GM18907 (cell line): ENCODE measurements around the gene NTPCR.
A peak's percentile ranks its signal among the peaks of the same experiment; 100 is the strongest.
"Not testable (repeated sequence)": the region's sequence is repeated elsewhere in the genome, so short reads cannot be mapped to it uniquely, and the experiment has no call there.

Source experiments
- ATAC-seq: cut with Tn5 transposase; IDR thresholded peaks from one replicate; pipeline ENCODE4 v1.9.1; 2021; ENCODE audit warnings: mild to moderate bottlenecking, moderate library complexity; ENCODE audit not compliant: unreplicated experiment

The NTPCR gene

GRCh38 chr1:232950197-232951176 is at the start of gene NTPCR:
Gene NTPCR, plus strand, starts transcription at chr1:232950611. Its CDS starts 100 bp downstream, at chr1:232950711.
- peak; percentile 84 for ATAC-seq

DNA sequence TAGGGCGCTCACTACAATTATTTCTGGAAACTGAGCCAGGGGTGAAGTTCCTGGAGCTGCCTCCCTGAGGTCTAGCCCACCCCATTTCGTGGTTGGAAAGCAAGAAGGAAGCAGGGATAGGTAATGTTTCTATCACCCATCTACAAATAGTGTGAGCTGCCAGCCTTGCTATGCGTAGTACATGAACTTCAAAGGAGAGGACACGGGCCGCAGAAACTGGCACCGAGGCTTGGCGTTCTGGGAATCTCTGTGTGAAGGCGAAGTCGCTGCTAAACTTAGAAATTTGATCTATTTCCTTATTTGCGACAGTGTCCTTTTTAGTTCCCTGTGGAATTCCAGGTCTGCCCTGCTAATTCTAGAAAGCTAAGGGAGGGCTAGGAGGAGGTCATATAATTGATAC is 49.6 kb upstream of the NTPCR start:
- ATAC-seq: no peak

DNA sequence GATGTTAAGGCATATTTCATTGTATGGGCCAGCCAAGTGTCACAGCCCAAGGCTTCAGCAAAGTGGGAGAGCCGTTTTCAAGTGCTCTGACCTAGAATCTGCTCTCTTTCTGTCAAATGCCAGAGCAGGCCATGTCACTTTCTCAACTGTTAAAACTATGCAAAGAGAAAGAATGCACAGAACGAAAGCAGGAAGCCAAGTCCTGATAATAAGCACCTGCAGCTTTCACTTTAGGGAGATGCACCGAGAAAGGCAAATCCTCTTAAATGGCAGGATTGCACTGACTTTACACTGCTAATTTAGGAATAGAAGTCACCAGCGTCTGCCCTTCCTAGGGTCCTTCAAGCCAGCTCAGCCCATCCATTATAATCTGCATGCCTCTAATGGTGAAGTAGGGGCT is 49.2 kb upstream of the NTPCR start:
- ATAC-seq: no peak

DNA sequence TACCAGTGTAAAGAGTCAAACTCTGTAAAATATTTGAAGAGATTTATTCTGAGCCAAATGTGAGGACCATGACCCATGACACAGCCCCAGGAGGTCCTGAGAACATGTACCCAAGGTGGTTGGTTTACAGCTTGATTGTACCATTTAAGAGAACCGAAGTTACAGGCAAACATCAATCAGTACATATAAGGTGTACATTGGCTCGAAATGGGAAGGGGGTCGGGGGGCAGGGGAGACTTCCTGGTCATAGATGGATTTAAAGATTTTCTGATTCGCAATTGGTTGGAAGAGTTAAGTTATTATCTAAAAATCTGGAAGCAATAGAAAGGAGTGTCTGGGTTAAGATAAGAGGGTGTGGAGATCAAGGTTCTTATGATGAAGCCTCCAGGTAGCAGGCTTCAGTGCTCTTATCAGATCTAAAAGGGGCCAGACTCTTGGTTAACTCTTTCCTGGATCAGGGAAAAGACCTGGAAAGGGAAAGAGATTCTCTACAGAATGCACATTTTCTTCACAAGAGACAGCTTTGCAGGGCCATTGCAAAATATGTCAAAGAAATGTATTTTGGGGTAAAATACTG is 47.5 kb upstream of the NTPCR start:
- no peak for ATAC-seq

DNA sequence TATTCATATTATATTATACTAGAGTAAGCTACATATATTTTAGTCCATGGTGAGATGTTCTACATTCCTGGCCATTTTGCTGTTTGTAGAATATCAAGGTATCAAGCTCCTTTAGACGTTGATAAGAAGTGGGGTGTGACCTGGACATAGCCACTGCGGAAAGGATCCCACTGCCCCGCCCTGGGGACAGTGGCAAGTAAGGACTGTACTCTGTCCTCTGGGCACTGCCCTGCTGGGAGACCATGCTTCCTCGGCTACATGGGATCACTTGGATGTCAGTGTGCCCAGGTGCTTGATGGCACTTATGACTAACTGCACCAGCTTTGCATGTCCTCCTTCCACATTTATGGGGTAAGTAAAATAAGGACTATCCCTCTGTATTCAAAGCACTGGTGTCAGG is 46.3 kb upstream of the NTPCR start:
- ATAC-seq: no peak

DNA sequence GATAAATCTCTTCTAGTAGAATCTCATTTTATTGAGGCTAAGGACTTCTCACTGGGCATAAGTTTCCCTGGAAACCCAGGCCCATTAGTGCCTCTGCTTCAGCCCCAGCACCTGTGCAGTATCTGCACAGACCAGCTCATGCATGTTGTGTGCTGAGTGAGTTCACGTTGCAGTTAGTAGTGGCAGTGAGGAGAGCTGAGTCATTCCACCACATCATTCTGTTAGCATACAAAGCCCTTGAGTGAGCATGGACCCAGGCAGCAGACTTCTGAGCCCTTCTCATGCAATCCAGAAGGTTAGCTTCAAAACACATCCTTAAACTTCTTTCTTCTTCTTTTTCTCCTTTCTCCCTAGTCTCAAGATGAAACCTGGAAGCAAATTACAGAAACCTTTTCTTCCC is 45.8 kb upstream of the NTPCR start:
- ATAC-seq: no peak

DNA sequence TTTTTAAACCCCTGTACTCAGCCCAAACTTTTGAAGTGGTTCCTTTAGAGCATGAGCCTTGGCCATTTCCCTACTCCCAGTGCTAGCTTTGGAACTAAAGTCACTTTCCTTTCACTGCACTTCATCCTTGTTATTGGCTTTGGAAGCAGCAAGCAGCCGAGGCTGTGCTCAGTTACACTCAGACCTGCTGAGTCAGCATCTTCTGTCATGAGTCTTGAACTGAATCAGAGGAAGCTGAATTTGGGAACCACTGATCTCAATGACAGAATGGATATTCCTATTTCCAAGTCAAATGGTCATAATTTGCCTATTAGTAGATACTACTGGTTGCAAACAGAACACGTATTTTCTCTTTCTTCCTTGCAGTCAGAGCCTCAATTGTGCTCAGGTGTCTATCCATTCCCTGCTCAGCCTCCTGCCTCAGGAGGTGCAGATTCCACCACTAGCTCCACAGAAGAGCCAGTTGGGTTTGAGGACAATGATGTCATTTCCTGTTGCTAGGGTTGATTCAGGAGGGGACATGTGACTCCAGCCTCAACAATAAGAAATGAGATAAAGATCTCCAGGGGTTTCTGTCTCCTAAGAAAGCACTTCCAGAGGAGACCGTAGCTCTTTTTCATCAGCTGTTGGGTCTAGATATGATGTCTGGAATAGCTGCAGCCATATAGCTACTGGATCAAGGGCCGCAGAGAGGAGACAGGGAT is 44.9 kb upstream of the NTPCR start:
- no peak for ATAC-seq

DNA sequence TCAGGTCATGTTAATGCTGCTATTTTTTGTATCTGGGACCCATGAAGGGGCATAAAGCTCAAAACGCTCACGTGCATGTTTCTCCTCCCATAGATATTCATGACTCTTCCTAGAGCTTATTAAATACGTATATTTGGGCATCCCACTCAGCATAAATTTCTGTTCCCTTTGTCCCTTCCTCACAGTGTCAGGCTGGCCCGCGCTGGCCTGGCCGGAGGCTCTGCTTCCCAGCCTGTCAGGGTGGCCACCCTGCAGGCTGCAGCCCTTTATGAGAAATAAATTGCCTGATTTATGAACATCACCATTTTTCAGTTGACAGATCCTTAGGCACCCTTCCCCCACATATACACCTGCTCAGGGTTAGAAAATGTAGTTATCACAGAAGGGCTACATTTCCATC is 44.0 kb upstream of the NTPCR start:
- ATAC-seq: no peak

DNA sequence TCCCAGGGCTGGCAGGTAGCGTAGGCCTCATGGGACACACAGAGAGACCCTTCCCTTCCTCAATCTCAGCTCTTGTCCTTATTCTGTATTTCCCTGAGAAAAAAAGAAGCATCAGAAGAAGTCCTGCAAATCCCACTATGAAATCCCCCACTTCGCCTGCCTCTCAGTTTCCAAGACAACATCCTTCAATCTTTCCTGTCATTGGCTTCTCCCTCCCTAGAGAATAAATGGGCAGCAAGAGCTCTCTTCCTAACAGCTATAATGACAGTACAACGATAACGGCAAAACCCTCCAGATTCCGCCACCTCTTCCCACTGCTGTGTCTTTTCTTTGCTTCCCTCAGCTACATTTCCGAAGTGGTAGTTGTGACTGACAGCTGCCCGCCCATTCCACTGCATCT is 41.6 kb upstream of the NTPCR start:
- no peak for ATAC-seq

DNA sequence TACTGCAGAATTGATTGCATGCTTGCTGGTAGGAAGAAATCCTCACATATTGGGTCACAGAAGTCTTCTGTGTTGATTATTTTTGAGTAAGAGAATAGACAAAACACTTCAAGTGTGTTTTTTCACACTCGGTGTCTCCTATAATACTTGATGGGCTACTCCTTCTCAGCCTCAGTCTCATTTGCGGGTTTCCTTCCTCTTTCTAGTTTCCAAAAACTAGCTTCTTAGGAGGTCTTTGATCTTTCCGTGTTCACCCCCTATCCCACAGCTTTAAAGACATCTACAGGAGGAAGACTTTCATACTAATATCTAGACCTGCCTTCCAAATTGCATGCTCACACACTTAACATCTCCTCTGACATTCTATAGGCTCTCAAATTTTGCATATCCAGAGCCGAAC is 40.7 kb upstream of the NTPCR start:
- no peak for ATAC-seq

- ATAC-seq: no peak
Measured at GRCh38 chr1:232911027-232911599, 39.3 kb upstream of the NTPCR start.

DNA sequence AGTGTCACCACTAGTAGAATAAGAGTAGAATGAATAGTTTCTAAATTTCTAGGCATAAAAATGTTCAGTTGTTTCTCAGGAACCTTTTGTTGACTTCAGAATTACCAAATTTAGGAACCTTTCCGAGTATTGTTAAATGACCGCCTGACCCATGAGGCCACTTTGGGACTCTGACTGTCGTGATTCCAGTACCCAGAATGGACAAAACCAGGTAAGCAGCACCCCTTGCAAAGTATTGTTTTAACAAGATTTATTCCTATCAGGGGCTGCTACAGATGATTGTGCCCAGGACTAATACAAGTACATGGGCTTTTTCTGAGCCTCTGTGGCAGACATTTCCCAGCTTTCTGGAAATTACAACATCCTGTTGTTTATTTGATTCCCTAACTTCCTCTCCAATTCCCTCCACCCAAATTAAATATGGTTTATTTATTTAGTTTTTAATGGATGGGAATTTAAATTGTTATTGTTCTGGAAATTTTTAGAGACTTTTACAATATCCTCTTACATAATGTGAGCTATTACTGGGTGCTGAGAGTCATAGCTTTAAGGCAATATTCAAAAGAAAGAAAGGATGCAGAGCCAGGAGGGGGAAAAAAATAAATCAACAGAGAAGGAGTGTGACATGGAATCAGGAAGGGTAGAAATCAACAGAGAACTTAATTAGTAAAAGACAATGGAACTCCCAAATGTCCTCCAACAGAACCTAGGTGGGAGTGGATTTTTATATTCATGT is 37.4 kb upstream of the NTPCR start:
- no peak for ATAC-seq

DNA sequence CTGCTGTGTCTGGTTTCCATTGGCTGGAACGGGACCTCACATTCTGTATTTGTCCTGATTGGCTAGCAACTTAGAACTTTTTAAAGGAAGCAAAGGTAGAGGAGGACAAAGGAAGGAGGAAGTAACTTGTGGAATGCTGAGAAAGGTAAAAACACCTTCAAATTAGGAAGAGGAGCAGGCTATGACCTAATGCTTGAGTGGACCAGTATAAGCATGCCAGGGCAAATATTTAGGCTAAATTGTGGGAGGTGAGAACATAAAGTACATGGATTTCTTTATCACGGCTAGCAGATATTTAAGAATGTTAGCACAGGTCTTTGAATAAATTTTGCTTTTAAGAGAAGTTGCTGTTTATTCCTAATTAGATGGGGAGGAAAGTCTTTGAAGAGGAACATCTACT is 36.1 kb upstream of the NTPCR start:
- ATAC-seq: not testable (repeated sequence)

DNA sequence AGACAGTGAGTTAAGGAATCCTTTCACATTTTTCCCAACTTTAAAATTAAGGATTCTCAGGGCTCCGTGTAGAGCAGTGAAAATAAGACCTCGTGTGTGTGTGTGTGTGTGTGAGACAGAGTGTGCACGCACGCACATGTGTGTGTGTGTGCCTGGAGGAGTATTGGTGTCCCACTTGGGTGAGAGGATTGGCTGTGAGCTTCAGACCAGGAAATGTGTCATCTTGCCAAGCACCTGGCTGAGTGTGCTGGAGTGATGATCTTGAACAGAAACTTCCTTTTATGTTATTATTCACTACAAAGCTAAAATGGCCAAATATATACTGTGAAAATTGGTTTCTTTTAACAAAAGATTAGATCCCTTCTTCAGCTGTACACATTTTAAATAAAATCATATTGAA is 35.2 kb upstream of the NTPCR start:
- ATAC-seq: no peak

DNA sequence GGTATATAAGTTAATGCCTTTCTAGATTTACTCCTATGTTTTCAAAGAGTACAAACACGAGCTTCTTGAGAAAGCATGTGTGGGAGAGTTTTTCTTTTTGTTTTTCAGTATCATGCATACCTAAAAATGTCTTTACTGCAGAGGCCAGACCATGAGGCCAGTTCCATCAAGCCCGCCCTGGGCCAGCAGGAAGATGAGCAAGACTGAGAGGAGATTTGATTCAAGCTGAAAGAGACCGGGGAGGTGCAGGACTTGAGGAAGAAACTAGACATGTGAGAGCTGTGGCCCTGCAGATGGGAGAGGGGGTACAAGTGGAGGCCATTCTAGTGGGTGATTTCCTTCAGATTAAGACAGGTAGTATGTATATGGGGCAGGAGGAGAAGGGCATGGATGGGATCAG is 33.4 kb upstream of the NTPCR start:
- ATAC-seq: no peak

DNA sequence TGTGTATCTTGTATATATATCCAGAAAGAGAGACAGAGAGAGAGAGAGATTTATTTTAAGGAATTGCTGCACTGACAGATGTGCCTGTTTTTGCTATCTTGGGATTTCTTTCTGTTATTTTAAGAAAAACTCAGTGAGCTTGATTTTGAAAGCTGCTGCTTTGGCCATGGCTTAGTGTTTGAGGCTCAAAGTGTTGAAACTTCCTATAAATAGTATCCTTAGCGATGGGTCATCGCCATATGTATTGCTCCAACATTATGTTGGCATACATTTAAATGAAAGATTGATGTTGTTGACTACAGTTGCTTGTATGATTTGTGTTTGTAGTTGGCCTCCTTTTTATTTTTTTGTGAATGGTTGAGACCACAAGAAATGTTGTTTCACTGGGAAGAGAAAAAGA is 29.0 kb upstream of the NTPCR start:
- no peak for ATAC-seq

DNA sequence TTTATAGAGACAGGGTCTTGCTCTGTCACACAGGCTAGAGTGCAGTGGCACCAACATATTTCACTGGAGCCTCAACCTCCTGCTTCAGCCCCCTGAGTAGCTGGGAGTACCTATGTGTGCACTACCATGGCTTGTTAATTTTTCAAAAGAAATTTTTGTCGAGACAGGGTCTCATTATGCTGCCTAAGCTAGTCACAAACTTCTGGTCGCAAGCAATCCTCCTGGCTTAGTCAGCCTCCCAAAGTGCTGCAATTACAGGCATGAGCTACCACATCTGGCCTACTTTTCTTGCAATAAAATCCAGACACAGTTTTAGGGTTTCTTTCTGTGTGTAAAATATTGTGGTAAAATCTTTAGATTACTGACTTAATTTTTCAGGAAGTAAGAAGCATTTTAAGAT is 27.9 kb upstream of the NTPCR start:
- no peak for ATAC-seq

DNA sequence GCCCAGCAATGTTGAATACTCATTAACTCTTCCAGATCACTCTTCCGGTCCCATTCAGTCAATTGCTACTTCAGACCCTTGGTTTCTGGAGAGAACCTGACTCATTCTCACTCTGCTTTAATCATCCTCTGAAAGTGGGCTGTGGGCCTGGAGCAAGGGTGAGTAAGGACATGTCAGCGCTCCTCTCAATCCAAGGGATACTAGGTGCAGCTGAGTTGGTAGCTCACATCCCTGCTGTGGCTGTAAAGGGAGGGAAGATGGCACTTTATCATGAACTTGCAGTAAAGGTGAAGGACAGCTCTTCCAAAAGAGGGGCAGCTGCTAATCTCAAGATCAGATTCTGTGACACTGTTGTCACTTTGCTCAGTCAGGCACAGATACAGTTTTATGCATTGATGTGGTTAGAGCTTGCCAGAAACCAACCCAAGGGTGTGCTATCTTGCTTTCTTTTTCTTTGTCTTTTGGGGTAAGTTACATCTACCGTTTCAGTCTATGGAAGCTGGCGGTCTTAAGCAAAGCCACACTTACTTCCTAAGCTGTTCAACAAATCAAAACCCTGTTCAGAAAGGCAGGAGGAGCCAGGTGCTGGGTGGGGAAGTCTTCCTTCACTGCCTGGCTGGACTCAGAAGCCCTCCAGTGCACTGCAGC is 26.5 kb upstream of the NTPCR start:
- ATAC-seq: peak; percentile 80

GRCh38 chr1:232924874-232925273 is 25.5 kb upstream of the NTPCR start:
- no peak for ATAC-seq
